ENCODE measurements around the gene XDH.

XDH gene

GRCh38 chr2:31401580-31401979, 13.0 kb downstream of the XDH start:
- no peak for DNase-seq

GRCh38 chr2:31398881-31399280, 15.7 kb downstream of the XDH start:
- no peak for DNase-seq

GRCh38 chr2:31397094-31397493, 17.4 kb downstream of the XDH start:
- no peak for DNase-seq

GRCh38 chr2:31390324-31390723, 24.2 kb downstream of the XDH start:
- DNase-seq: no peak

- no peak for DNase-seq
Measured at GRCh38 chr2:31388736-31389135, 25.8 kb downstream of the XDH start.

- no peak for DNase-seq
Measured at GRCh38 chr2:31387850-31388249, 26.7 kb downstream of the XDH start.

- no peak for DNase-seq
Measured at GRCh38 chr2:31386648-31387047, 27.9 kb downstream of the XDH start.

- DNase-seq: no peak
Measured at GRCh38 chr2:31386172-31386571, 28.4 kb downstream of the XDH start.

- no peak for DNase-seq
Measured at GRCh38 chr2:31384771-31385276, 29.7 kb downstream of the XDH start.

- no peak for DNase-seq
Measured at GRCh38 chr2:31384351-31384750, 30.2 kb downstream of the XDH start.

GRCh38 chr2:31383471-31384153, 30.9 kb downstream of the XDH start:
- DNase-seq: no peak

GRCh38 chr2:31382452-31383120, 32.0 kb downstream of the XDH start:
- DNase-seq: no peak

- DNase-seq: no peak
Measured at GRCh38 chr2:31381601-31382000, 32.9 kb downstream of the XDH start.

GRCh38 chr2:31380243-31380642, 34.3 kb downstream of the XDH start:
- DNase-seq: no peak

GRCh38 chr2:31379747-31380146, 34.8 kb downstream of the XDH start:
- DNase-seq: no peak

- DNase-seq: no peak
Measured at GRCh38 chr2:31378791-31379501, 35.6 kb downstream of the XDH start.

- no peak for DNase-seq
Measured at GRCh38 chr2:31378389-31378788, 36.2 kb downstream of the XDH start.

- DNase-seq: no peak
Measured at GRCh38 chr2:31373127-31373526, 41.4 kb downstream of the XDH start.

GRCh38 chr2:31372097-31372496, 42.4 kb downstream of the XDH start:
- no peak for DNase-seq

GRCh38 chr2:31371691-31372090, 42.9 kb downstream of the XDH start:
- no peak for DNase-seq

- no peak for DNase-seq
Measured at GRCh38 chr2:31366733-31367132, 47.8 kb downstream of the XDH start.

GRCh38 chr2:31365834-31366505, 48.6 kb downstream of the XDH start:
- DNase-seq: no peak

GRCh38 chr2:31365348-31365747, 49.2 kb downstream of the XDH start:
- no peak for DNase-seq
